HUES48 (cell line): ENCODE measurements around the gene SMC1B.
"Not testable (repeated sequence)": the region's sequence is repeated elsewhere in the genome, so short reads cannot be mapped to it uniquely, and the experiment has no call there.

ENCODE experiments used
- H3K27ac ChIP-seq: one replicate; pipeline ENCODE4 v1.7.0; 2013; ENCODE audit warnings: low read depth, low read length, inconsistent platforms
- H3K27me3 ChIP-seq: 2 replicates; pipeline ENCODE4 v1.6.1; 2013; ENCODE audit warnings: mild to moderate bottlenecking, low read length; ENCODE audit not compliant: control insufficient read depth, insufficient read depth
- H3K36me3 ChIP-seq: 2 replicates; pipeline ENCODE4 v1.6.1; 2013; ENCODE audit warnings: low read length; ENCODE audit not compliant: control insufficient read depth, insufficient read depth
- H3K4me1 ChIP-seq: 2 replicates; pipeline ENCODE4 v1.6.1; 2013; ENCODE audit warnings: mild to moderate bottlenecking, low read length; ENCODE audit not compliant: control insufficient read depth, insufficient read depth
- H3K4me3 ChIP-seq: 2 replicates; pipeline ENCODE4 v1.5.1; 2013; ENCODE audit warnings: mild to moderate bottlenecking, low read depth, low read length
- H3K9ac ChIP-seq: 2 replicates; pipeline ENCODE4 v1.6.1; 2013; ENCODE audit warnings: mild to moderate bottlenecking, low read depth, low read length, moderate library complexity
- H3K9me3 ChIP-seq: 2 replicates; pipeline ENCODE4 v1.6.1; 2013; ENCODE audit warnings: low read length; ENCODE audit not compliant: control insufficient read depth, insufficient read depth

Gene SMC1B

GRCh38 chr22:45376703-45377102 is 36.7 kb downstream of the SMC1B start:
- Histone ChIP-seq H3K27ac (no peak overlapping the region), H3K9me3 (no peaks in the 10 kb centered on the region)

GRCh38 chr22:45376009-45376408 is 37.4 kb downstream of the SMC1B start:
- Histone ChIP-seq H3K27me3 (no peaks in the 10 kb centered on the region), H3K9ac (no peak overlapping the region), H3K4me1 (no peaks in the 10 kb centered on the region), H3K36me3 (no peaks in the 10 kb centered on the region), H3K9me3 (no peaks in the 10 kb centered on the region), H3K4me3 (no peak overlapping the region), H3K27ac (no peak overlapping the region)

More at GRCh38 chr22:45376703-45377102, 36.7 kb downstream of the SMC1B start:
- Histone ChIP-seq H3K27me3 (no peaks in the 10 kb centered on the region), H3K36me3 (no peaks in the 10 kb centered on the region), H3K4me3 (no peak overlapping the region), H3K4me1 (no peaks in the 10 kb centered on the region), H3K9ac (no peak overlapping the region)

- not testable (repeated sequence) for H3K4me3 ChIP-seq, H3K4me1 ChIP-seq, H3K9ac ChIP-seq, H3K27ac ChIP-seq, H3K36me3 ChIP-seq, H3K9me3 ChIP-seq, H3K27me3 ChIP-seq
Measured at GRCh38 chr22:45373592-45373991, 39.8 kb downstream of the SMC1B start.

GRCh38 chr22:45366713-45367112 is 46.7 kb downstream of the SMC1B start:
- Histone ChIP-seq H3K9me3 (no peaks in the 10 kb centered on the region), H3K36me3 (no peaks in the 10 kb centered on the region), H3K27ac (no peak overlapping the region), H3K27me3 (no peaks in the 10 kb centered on the region), H3K4me3 (no peak overlapping the region), H3K4me1 (no peaks in the 10 kb centered on the region), H3K9ac (no peak overlapping the region)

GRCh38 chr22:45359627-45360026 is 53.8 kb downstream of the SMC1B start:
- Histone ChIP-seq H3K9ac (no peak overlapping the region), H3K27ac (no peak overlapping the region), H3K4me1 (no peaks in the 10 kb centered on the region), H3K4me3 (no peak overlapping the region), H3K36me3 (no peaks in the 10 kb centered on the region), H3K9me3 (no peaks in the 10 kb centered on the region), H3K27me3 (no peaks in the 10 kb centered on the region)

- Histone ChIP-seq H3K9ac (no peak overlapping the region), H3K4me3 (no peak overlapping the region), H3K27me3 (no peaks in the 10 kb centered on the region)
Measured at GRCh38 chr22:45358127-45358526, 55.3 kb downstream of the SMC1B start.

GRCh38 chr22:45357490-45357889 is 55.9 kb downstream of the SMC1B start:
- Histone ChIP-seq H3K27ac (no peak overlapping the region), H3K9me3 (no peaks in the 10 kb centered on the region), H3K9ac (no peak overlapping the region), H3K36me3 (no peaks in the 10 kb centered on the region), H3K4me3 (no peak overlapping the region), H3K4me1 (no peaks in the 10 kb centered on the region), H3K27me3 (no peaks in the 10 kb centered on the region)

More at GRCh38 chr22:45358127-45358526, 55.3 kb downstream of the SMC1B start:
- H3K27ac ChIP-seq, result no peak overlapping the region
- no peaks in the 10 kb centered on the region for H3K36me3 ChIP-seq
- no peaks in the 10 kb centered on the region for H3K4me1 ChIP-seq
- H3K9me3 ChIP-seq, result no peaks in the 10 kb centered on the region

- Histone ChIP-seq H3K4me1 (no peaks in the 10 kb centered on the region), H3K27me3 (no peaks in the 10 kb centered on the region), H3K36me3 (no peaks in the 10 kb centered on the region), H3K27ac (no peak overlapping the region), H3K9me3 (no peaks in the 10 kb centered on the region), H3K4me3 (no peak overlapping the region), H3K9ac (no peak overlapping the region)
Measured at GRCh38 chr22:45353786-45354185, 59.6 kb downstream of the SMC1B start.

GRCh38 chr22:45352757-45353156 is 60.6 kb downstream of the SMC1B start:
- not testable (repeated sequence) for H3K36me3 ChIP-seq, H3K27ac ChIP-seq, H3K27me3 ChIP-seq, H3K9me3 ChIP-seq, H3K4me1 ChIP-seq, H3K4me3 ChIP-seq, H3K9ac ChIP-seq

- Histone ChIP-seq H3K4me1 (no peaks in the 10 kb centered on the region), H3K27ac (no peak overlapping the region), H3K9ac (no peak overlapping the region), H3K27me3 (no peaks in the 10 kb centered on the region), H3K36me3 (no peaks in the 10 kb centered on the region), H3K9me3 (no peaks in the 10 kb centered on the region), H3K4me3 (no peak overlapping the region)
Measured at GRCh38 chr22:45351956-45352355, 61.4 kb downstream of the SMC1B start.

GRCh38 chr22:45349916-45350315 is 63.5 kb downstream of the SMC1B start:
- Histone ChIP-seq H3K9me3 (no peaks in the 10 kb centered on the region), H3K36me3 (no peaks in the 10 kb centered on the region), H3K27me3 (no peaks in the 10 kb centered on the region), H3K4me3 (no peak overlapping the region), H3K9ac (no peak overlapping the region), H3K27ac (no peak overlapping the region), H3K4me1 (no peaks in the 10 kb centered on the region)

- Histone ChIP-seq H3K9me3 (no peaks in the 10 kb centered on the region), H3K27me3 (no peaks in the 10 kb centered on the region), H3K9ac (no peak overlapping the region), H3K4me3 (no peak overlapping the region), H3K27ac (no peak overlapping the region), H3K36me3 (peaks cover 16% of the 10 kb centered on the region), H3K4me1 (no peaks in the 10 kb centered on the region)
Measured at GRCh38 chr22:45344334-45344733, 69.1 kb downstream of the SMC1B start.
